Measurements from ENCODE around the gene PAK3.

PAK3 gene

GRCh38 chrX:111191598-111191997, 95.6 kb downstream of the PAK3 start:
- no peak overlapping the region for H3K4me3 ChIP-seq (ENCODE audit: low read depth, low read length)
- no peaks in the 10 kb centered on the region for H3K27me3 ChIP-seq (ENCODE audit: control insufficient read depth, insufficient read depth, low read length)
- no peak overlapping the region for H3K9ac ChIP-seq (ENCODE audit: low read depth, low read length)
- no peaks in the 10 kb centered on the region for H3K36me3 ChIP-seq (ENCODE audit: control insufficient read depth, insufficient read depth, low read length)
- no peaks in the 10 kb centered on the region for H3K9me3 ChIP-seq (ENCODE audit: control insufficient read depth, insufficient read depth, low read length)
- no peaks in the 10 kb centered on the region for H3K4me1 ChIP-seq (ENCODE audit: control insufficient read depth, insufficient read depth, low read length)

- Histone ChIP-seq H3K4me1 (ENCODE audit: control insufficient read depth, insufficient read depth, low read length) (no peaks in the 10 kb centered on the region), H3K27me3 (ENCODE audit: control insufficient read depth, insufficient read depth, low read length) (no peaks in the 10 kb centered on the region), H3K9ac (ENCODE audit: low read depth, low read length) (no peak overlapping the region), H3K36me3 (ENCODE audit: control insufficient read depth, insufficient read depth, low read length) (no peaks in the 10 kb centered on the region), H3K4me3 (ENCODE audit: low read depth, low read length) (no peak overlapping the region), H3K9me3 (ENCODE audit: control insufficient read depth, insufficient read depth, low read length) (no peaks in the 10 kb centered on the region)
Measured at GRCh38 chrX:111199505-111199904, 103.5 kb downstream of the PAK3 start.

- Histone ChIP-seq H3K9me3 (ENCODE audit: control insufficient read depth, insufficient read depth, low read length) (no peaks in the 10 kb centered on the region), H3K4me3 (ENCODE audit: low read depth, low read length) (no peak overlapping the region), H3K9ac (ENCODE audit: low read depth, low read length) (no peak overlapping the region), H3K27me3 (ENCODE audit: control insufficient read depth, insufficient read depth, low read length) (no peaks in the 10 kb centered on the region), H3K36me3 (ENCODE audit: control insufficient read depth, insufficient read depth, low read length) (no peaks in the 10 kb centered on the region), H3K4me1 (ENCODE audit: control insufficient read depth, insufficient read depth, low read length) (no peaks in the 10 kb centered on the region)
Measured at GRCh38 chrX:111200327-111200726, 104.3 kb downstream of the PAK3 start.

- Histone ChIP-seq H3K27me3 (ENCODE audit: control insufficient read depth, insufficient read depth, low read length) (no peaks in the 10 kb centered on the region), H3K4me1 (ENCODE audit: control insufficient read depth, insufficient read depth, low read length) (no peaks in the 10 kb centered on the region)
Measured at GRCh38 chrX:111207851-111208250, 111.9 kb downstream of the PAK3 start.

GRCh38 chrX:111216293-111216801, 120.4 kb downstream of the PAK3 start:
- H3K36me3 ChIP-seq (ENCODE audit: control insufficient read depth, insufficient read depth, low read length): no peaks in the 10 kb centered on the region
- H3K9ac ChIP-seq (ENCODE audit: low read depth, low read length): no peak overlapping the region
- H3K27me3 ChIP-seq (ENCODE audit: control insufficient read depth, insufficient read depth, low read length): no peaks in the 10 kb centered on the region

More at GRCh38 chrX:111207851-111208250, 111.9 kb downstream of the PAK3 start:
- no peaks in the 10 kb centered on the region for H3K36me3 ChIP-seq (ENCODE audit: control insufficient read depth, insufficient read depth, low read length)
- H3K4me3 ChIP-seq (ENCODE audit: low read depth, low read length): no peak overlapping the region
- no peaks in the 10 kb centered on the region for H3K9me3 ChIP-seq (ENCODE audit: control insufficient read depth, insufficient read depth, low read length)
- no peak overlapping the region for H3K9ac ChIP-seq (ENCODE audit: low read depth, low read length)

GRCh38 chrX:111244235-111244750, 148.3 kb downstream of the PAK3 start:
- Histone ChIP-seq H3K4me3 (ENCODE audit: low read depth, low read length) (no peak overlapping the region), H3K9me3 (ENCODE audit: control insufficient read depth, insufficient read depth, low read length) (no peaks in the 10 kb centered on the region), H3K9ac (ENCODE audit: low read depth, low read length) (no peak overlapping the region), H3K4me1 (ENCODE audit: control insufficient read depth, insufficient read depth, low read length) (no peaks in the 10 kb centered on the region), H3K27me3 (ENCODE audit: control insufficient read depth, insufficient read depth, low read length) (no peaks in the 10 kb centered on the region), H3K36me3 (ENCODE audit: control insufficient read depth, insufficient read depth, low read length) (no peaks in the 10 kb centered on the region)

More at GRCh38 chrX:111216293-111216801, 120.4 kb downstream of the PAK3 start:
- no peaks in the 10 kb centered on the region for H3K9me3 ChIP-seq (ENCODE audit: control insufficient read depth, insufficient read depth, low read length)
- no peak overlapping the region for H3K4me3 ChIP-seq (ENCODE audit: low read depth, low read length)
- no peaks in the 10 kb centered on the region for H3K4me1 ChIP-seq (ENCODE audit: control insufficient read depth, insufficient read depth, low read length)

GRCh38 chrX:111254896-111255693, 159.1 kb downstream of the PAK3 start:
- H3K9me3 ChIP-seq (ENCODE audit: control insufficient read depth, insufficient read depth, low read length): no peaks in the 10 kb centered on the region
- no peak overlapping the region for H3K9ac ChIP-seq (ENCODE audit: low read depth, low read length)
- H3K4me1 ChIP-seq (ENCODE audit: control insufficient read depth, insufficient read depth, low read length): no peaks in the 10 kb centered on the region
- H3K36me3 ChIP-seq (ENCODE audit: control insufficient read depth, insufficient read depth, low read length): no peaks in the 10 kb centered on the region
- H3K27me3 ChIP-seq (ENCODE audit: control insufficient read depth, insufficient read depth, low read length): no peaks in the 10 kb centered on the region
- H3K4me3 ChIP-seq (ENCODE audit: low read depth, low read length): no peak overlapping the region

GRCh38 chrX:111257733-111258132, 161.7 kb downstream of the PAK3 start:
- no peaks in the 10 kb centered on the region for H3K4me1 ChIP-seq (ENCODE audit: control insufficient read depth, insufficient read depth, low read length)
- no peaks in the 10 kb centered on the region for H3K36me3 ChIP-seq (ENCODE audit: control insufficient read depth, insufficient read depth, low read length)
- no peaks in the 10 kb centered on the region for H3K27me3 ChIP-seq (ENCODE audit: control insufficient read depth, insufficient read depth, low read length)
- no peak overlapping the region for H3K9ac ChIP-seq (ENCODE audit: low read depth, low read length)
- H3K9me3 ChIP-seq (ENCODE audit: control insufficient read depth, insufficient read depth, low read length): no peaks in the 10 kb centered on the region
- no peak overlapping the region for H3K4me3 ChIP-seq (ENCODE audit: low read depth, low read length)

GRCh38 chrX:111259559-111259958, 163.6 kb downstream of the PAK3 start:
- no peaks in the 10 kb centered on the region for H3K36me3 ChIP-seq (ENCODE audit: control insufficient read depth, insufficient read depth, low read length)
- H3K27me3 ChIP-seq (ENCODE audit: control insufficient read depth, insufficient read depth, low read length): no peaks in the 10 kb centered on the region
- no peaks in the 10 kb centered on the region for H3K9me3 ChIP-seq (ENCODE audit: control insufficient read depth, insufficient read depth, low read length)
- H3K9ac ChIP-seq (ENCODE audit: low read depth, low read length): no peak overlapping the region
- no peaks in the 10 kb centered on the region for H3K4me1 ChIP-seq (ENCODE audit: control insufficient read depth, insufficient read depth, low read length)
- no peak overlapping the region for H3K4me3 ChIP-seq (ENCODE audit: low read depth, low read length)

GRCh38 chrX:111260451-111260850, 164.5 kb downstream of the PAK3 start:
- H3K4me1 ChIP-seq (ENCODE audit: control insufficient read depth, insufficient read depth, low read length): no peaks in the 10 kb centered on the region
- no peaks in the 10 kb centered on the region for H3K9me3 ChIP-seq (ENCODE audit: control insufficient read depth, insufficient read depth, low read length)
- no peak overlapping the region for H3K4me3 ChIP-seq (ENCODE audit: low read depth, low read length)
- H3K36me3 ChIP-seq (ENCODE audit: control insufficient read depth, insufficient read depth, low read length): no peaks in the 10 kb centered on the region
- no peak overlapping the region for H3K9ac ChIP-seq (ENCODE audit: low read depth, low read length)
- no peaks in the 10 kb centered on the region for H3K27me3 ChIP-seq (ENCODE audit: control insufficient read depth, insufficient read depth, low read length)

- Histone ChIP-seq H3K9me3 (ENCODE audit: control insufficient read depth, insufficient read depth, low read length) (no peaks in the 10 kb centered on the region), H3K36me3 (ENCODE audit: control insufficient read depth, insufficient read depth, low read length) (no peaks in the 10 kb centered on the region), H3K4me3 (ENCODE audit: low read depth, low read length) (no peak overlapping the region), H3K9ac (ENCODE audit: low read depth, low read length) (no peak overlapping the region), H3K27me3 (ENCODE audit: control insufficient read depth, insufficient read depth, low read length) (no peaks in the 10 kb centered on the region), H3K4me1 (ENCODE audit: control insufficient read depth, insufficient read depth, low read length) (no peaks in the 10 kb centered on the region)
Measured at GRCh38 chrX:111262086-111262485, 166.1 kb downstream of the PAK3 start.

GRCh38 chrX:111264385-111264784, 168.4 kb downstream of the PAK3 start:
- no peak overlapping the region for H3K4me3 ChIP-seq (ENCODE audit: low read depth, low read length)
- no peaks in the 10 kb centered on the region for H3K27me3 ChIP-seq (ENCODE audit: control insufficient read depth, insufficient read depth, low read length)
- H3K9ac ChIP-seq (ENCODE audit: low read depth, low read length): no peak overlapping the region
- H3K4me1 ChIP-seq (ENCODE audit: control insufficient read depth, insufficient read depth, low read length): peaks cover 6% of the 10 kb centered on the region
- no peaks in the 10 kb centered on the region for H3K36me3 ChIP-seq (ENCODE audit: control insufficient read depth, insufficient read depth, low read length)
- H3K9me3 ChIP-seq (ENCODE audit: control insufficient read depth, insufficient read depth, low read length): no peaks in the 10 kb centered on the region
